Measurements from ENCODE around the gene CCDC43. TPM values are rescaled to one million over a fixed set of nuclear protein-coding genes. Genes with fewer than 3 reads are reported as not detected.

CCDC43 gene
- total and polyA plus RNA-seq, 4 donors, result 4.5 to 8.6 (median 6.7) TPM

- DNase-seq (ENCODE audit: low spot score), result no peak
- Histone ChIP-seq H3K4me3 (ENCODE audit: low read depth in 1 of 3, low read length in 3 of 3) (no peak overlapping the region), H3K27me3 (ENCODE audit: control insufficient read depth in 4 of 4, insufficient read depth in 4 of 4, low read length in 3 of 4) (no peaks in the 10 kb centered on the region), H3K9me3 (ENCODE audit: control insufficient read depth in 4 of 4, low read length in 3 of 4) (no peaks in the 10 kb centered on the region), H3K36me3 (ENCODE audit: control insufficient read depth in 4 of 4, insufficient read depth in 3 of 4, low read depth in 1 of 4, low read length in 3 of 4) (no peaks in the 10 kb centered on the region), H3K4me1 (ENCODE audit: control insufficient read depth in 4 of 4, insufficient read depth in 4 of 4, low read length in 3 of 4) (no peaks in the 10 kb centered on the region), H3K27ac (ENCODE audit: low read depth in 1 of 2, low read length in 2 of 2) (no peak overlapping the region), H3K9ac (ENCODE audit: low read depth in 1 of 2, low read length in 2 of 2) (no peak overlapping the region)
- TF ChIP-seq HNF4A (conservative IDR thresholded peaks at IDR 0.05), result no peak
- no peak for TF ChIP-seq ATF3 (IDR thresholded peaks at IDR 0.05)
- no peak for TF ChIP-seq MAX (IDR thresholded peaks at IDR 0.05)
- TF ChIP-seq, protein P1, sequence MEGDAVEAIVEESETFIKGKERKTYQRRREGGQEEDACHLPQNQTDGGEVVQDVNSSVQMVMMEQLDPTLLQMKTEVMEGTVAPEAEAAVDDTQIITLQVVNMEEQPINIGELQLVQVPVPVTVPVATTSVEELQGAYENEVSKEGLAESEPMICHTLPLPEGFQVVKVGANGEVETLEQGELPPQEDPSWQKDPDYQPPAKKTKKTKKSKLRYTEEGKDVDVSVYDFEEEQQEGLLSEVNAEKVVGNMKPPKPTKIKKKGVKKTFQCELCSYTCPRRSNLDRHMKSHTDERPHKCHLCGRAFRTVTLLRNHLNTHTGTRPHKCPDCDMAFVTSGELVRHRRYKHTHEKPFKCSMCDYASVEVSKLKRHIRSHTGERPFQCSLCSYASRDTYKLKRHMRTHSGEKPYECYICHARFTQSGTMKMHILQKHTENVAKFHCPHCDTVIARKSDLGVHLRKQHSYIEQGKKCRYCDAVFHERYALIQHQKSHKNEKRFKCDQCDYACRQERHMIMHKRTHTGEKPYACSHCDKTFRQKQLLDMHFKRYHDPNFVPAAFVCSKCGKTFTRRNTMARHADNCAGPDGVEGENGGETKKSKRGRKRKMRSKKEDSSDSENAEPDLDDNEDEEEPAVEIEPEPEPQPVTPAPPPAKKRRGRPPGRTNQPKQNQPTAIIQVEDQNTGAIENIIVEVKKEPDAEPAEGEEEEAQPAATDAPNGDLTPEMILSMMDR (IDR thresholded peaks at IDR 0.05; ENCODE audit: low read depth, low read length, missing input control), result no peak
- TF ChIP-seq RAD21 (IDR thresholded peaks at IDR 0.05), result no peak
- TF ChIP-seq YY1 (IDR thresholded peaks at IDR 0.05), result no peak
- TF ChIP-seq FOXA1 (IDR thresholded peaks at IDR 0.05), result no peak
- TF ChIP-seq ZBTB33 (IDR thresholded peaks at IDR 0.05), result no peak
- no peak for TF ChIP-seq RXRA (IDR thresholded peaks at IDR 0.05)
- no peak for TF ChIP-seq HNF4G (IDR thresholded peaks at IDR 0.05)
- TF ChIP-seq GABPA (IDR thresholded peaks at IDR 0.05 in 1 of 2, conservative IDR thresholded peaks at IDR 0.05 in 1 of 2), result no peak
- TF ChIP-seq JUND (IDR thresholded peaks at IDR 0.05), result no peak
- no peak for TF ChIP-seq FOXA2 (IDR thresholded peaks at IDR 0.05)
- TF ChIP-seq EGR1 (IDR thresholded peaks at IDR 0.05; ENCODE audit: low read depth in 2 of 2), result no peak
- TF ChIP-seq TAF1 (conservative IDR thresholded peaks at IDR 0.05), result no peak
- TF ChIP-seq NR2F2 (IDR thresholded peaks at IDR 0.05), result no peak
- no peak for TF ChIP-seq SP1 (IDR thresholded peaks at IDR 0.05)
- TF ChIP-seq, protein P2, sequence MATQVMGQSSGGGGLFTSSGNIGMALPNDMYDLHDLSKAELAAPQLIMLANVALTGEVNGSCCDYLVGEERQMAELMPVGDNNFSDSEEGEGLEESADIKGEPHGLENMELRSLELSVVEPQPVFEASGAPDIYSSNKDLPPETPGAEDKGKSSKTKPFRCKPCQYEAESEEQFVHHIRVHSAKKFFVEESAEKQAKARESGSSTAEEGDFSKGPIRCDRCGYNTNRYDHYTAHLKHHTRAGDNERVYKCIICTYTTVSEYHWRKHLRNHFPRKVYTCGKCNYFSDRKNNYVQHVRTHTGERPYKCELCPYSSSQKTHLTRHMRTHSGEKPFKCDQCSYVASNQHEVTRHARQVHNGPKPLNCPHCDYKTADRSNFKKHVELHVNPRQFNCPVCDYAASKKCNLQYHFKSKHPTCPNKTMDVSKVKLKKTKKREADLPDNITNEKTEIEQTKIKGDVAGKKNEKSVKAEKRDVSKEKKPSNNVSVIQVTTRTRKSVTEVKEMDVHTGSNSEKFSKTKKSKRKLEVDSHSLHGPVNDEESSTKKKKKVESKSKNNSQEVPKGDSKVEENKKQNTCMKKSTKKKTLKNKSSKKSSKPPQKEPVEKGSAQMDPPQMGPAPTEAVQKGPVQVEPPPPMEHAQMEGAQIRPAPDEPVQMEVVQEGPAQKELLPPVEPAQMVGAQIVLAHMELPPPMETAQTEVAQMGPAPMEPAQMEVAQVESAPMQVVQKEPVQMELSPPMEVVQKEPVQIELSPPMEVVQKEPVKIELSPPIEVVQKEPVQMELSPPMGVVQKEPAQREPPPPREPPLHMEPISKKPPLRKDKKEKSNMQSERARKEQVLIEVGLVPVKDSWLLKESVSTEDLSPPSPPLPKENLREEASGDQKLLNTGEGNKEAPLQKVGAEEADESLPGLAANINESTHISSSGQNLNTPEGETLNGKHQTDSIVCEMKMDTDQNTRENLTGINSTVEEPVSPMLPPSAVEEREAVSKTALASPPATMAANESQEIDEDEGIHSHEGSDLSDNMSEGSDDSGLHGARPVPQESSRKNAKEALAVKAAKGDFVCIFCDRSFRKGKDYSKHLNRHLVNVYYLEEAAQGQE (IDR thresholded peaks at IDR 0.05), result no peak
- WGBS, result 74% methylated on average over 8 of the region's 8 CpGs
Measured at GRCh38 chr17:44633998-44634397, 55.6 kb downstream of the CCDC43 start.
